ENCODE results near the gene LRRC45. TPM values are rescaled to one million over a fixed set of nuclear protein-coding genes. Genes with fewer than 3 reads are reported as not detected.

The LRRC45 gene
- total and polyA plus RNA-seq, 2 experiments from 2014 or later = 16.1 to 40.7 TPM

GRCh38 chr17:82008941-82009405, 14.1 kb upstream of the LRRC45 start (continued):
- TF ChIP-seq ZNF462 (CRISPR knock-in tag; IDR thresholded peaks at IDR 0.05) = no peak
- TF ChIP-seq ZNF114 (CRISPR knock-in tag; IDR thresholded peaks at IDR 0.05) = no peak
- TF ChIP-seq NANOG (IDR thresholded peaks at IDR 0.05; ENCODE audit: borderline replicate concordance) = no peak
- no peak for TF ChIP-seq EZH2 (IDR thresholded peaks at IDR 0.05; ENCODE audit: low read depth, unreplicated experiment)
- no peak for TF ChIP-seq CREB1 (CRISPR knock-in tag; IDR thresholded peaks at IDR 0.05; ENCODE audit: low read depth)
- TF ChIP-seq STAT1 (IDR thresholded peaks at IDR 0.05; ENCODE audit: unreplicated experiment) = no peak
- TF ChIP-seq ETS1 (IDR thresholded peaks at IDR 0.05) = no peak
- no peak for TF ChIP-seq EZH2phosphoT487 (IDR thresholded peaks at IDR 0.05; ENCODE audit: unreplicated experiment)
- TF ChIP-seq POLR2AphosphoS5 (IDR thresholded peaks at IDR 0.05; ENCODE audit: low read depth) = no peak
- no peak for TF ChIP-seq ZNF331 (CRISPR knock-in tag; IDR thresholded peaks at IDR 0.05; ENCODE audit: low read depth)
- no peak for TF ChIP-seq CTCF (conservative IDR thresholded peaks at IDR 0.05; ENCODE audit: low read depth in 2 of 2)
